Stimulated activated CD4-positive, alpha-beta T cell treated with anti-CD3 and anti-CD28 coated beads, Interleukin-1b, Interleukin-23, amount 100 ng/mL, for 48 hours (primary cell): ENCODE measurements around the gene IQSEC1.

Experiments
- DNase-seq: peaks from one replicate; pipeline ENCODE4 v3.0.0-alpha.2; 2020

Gene IQSEC1

GRCh38 chr3:13073326-13074005 is at the start of gene IQSEC1:
Gene IQSEC1 (minus strand): TSS chr3:13073429. CDS start chr3:13073014, 415 bp downstream.
- peak; percentile 75 for DNase-seq

GRCh38 chr3:13122081-13123012 is 49.1 kb upstream of the IQSEC1 start:
- DNase-seq = no peak

- DNase-seq = no peak
These were observed 48.3 kb upstream of the IQSEC1 start for GRCh38 chr3:13121553-13122001.

GRCh38 chr3:13120928-13121552 is 47.8 kb upstream of the IQSEC1 start:
- DNase-seq = no peak

GRCh38 chr3:13120289-13120927 is 47.2 kb upstream of the IQSEC1 start:
- no peak for DNase-seq

- no peak for DNase-seq
These were observed 46.4 kb upstream of the IQSEC1 start for GRCh38 chr3:13119471-13120220.

- no peak for DNase-seq
These were observed 43.2 kb upstream of the IQSEC1 start for GRCh38 chr3:13116426-13116825.

- no peak for DNase-seq
These were observed 42.8 kb upstream of the IQSEC1 start for GRCh38 chr3:13115991-13116390.

GRCh38 chr3:13115576-13115910 is 42.3 kb upstream of the IQSEC1 start:
- no peak for DNase-seq

GRCh38 chr3:13114811-13115575 is 41.8 kb upstream of the IQSEC1 start:
- DNase-seq = no peak

- DNase-seq = no peak
These were observed 40.4 kb upstream of the IQSEC1 start for GRCh38 chr3:13113346-13114330.

- no peak for DNase-seq
These were observed 39.5 kb upstream of the IQSEC1 start for GRCh38 chr3:13112521-13113345.

- no peak for DNase-seq
These were observed 38.8 kb upstream of the IQSEC1 start for GRCh38 chr3:13111873-13112520.

- no peak for DNase-seq
These were observed 38.1 kb upstream of the IQSEC1 start for GRCh38 chr3:13111173-13111872.

- DNase-seq = no peak
These were observed 37.5 kb upstream of the IQSEC1 start for GRCh38 chr3:13110678-13111116.

GRCh38 chr3:13109516-13109915 is 36.3 kb upstream of the IQSEC1 start:
- DNase-seq = no peak

GRCh38 chr3:13108861-13109260 is 35.6 kb upstream of the IQSEC1 start:
- no peak for DNase-seq

GRCh38 chr3:13107661-13108060 is 34.4 kb upstream of the IQSEC1 start:
- no peak for DNase-seq
